SK-N-SH (cell line): ENCODE measurements around the gene IGF2R. TPM values are rescaled to one million over a fixed set of nuclear protein-coding genes. Genes with fewer than 3 reads are reported as not detected.

Experiments used
- CTCF ChIA-PET: fragments of 300-600, 350-600 bp; formaldehyde crosslinking; extraction: SDS; loops from one replicate; lab custom pipeline; 2021; lab: Yijun Ruan, JAX
- POLR2A ChIA-PET: fragments of 350-600 bp; sonication (Branson Sonifier 250); formaldehyde crosslinking; extraction: SDS; loops from one replicate; lab custom pipeline; 2020; ENCODE audit warnings: antibody characterized with exemption, inconsistent platforms; lab: Yijun Ruan, JAX
- DNase-seq: peaks from one replicate; pipeline ENCODE4 v3.0.0; 2012
- H2AFZ ChIP-seq: fragments of 200-600 bp; sonication (generic); 2 replicates; pipeline ENCODE4 v1.8.1; 2016; ENCODE audit warnings: antibody characterized with exemption, mild to moderate bottlenecking, low read depth
- H3F3A ChIP-seq: fragments of 200-600 bp; sonication (generic); replicated peaks from 2 replicates; pipeline ENCODE3; 2016; ENCODE audit warnings: antibody characterized with exemption, mild to moderate bottlenecking; ENCODE audit not compliant: insufficient read depth
- H3K27ac ChIP-seq, 2 experiments: fragments of 200-500 bp in 1 of 2; fragments of 200-600 bp in 1 of 2; sonication (Bioruptor generic) in 1 of 2; sonication (generic), shearing (Covaris generic) in 1 of 2; 2 replicates each; pipeline versions ENCODE4 v1.5.1 to v1.6.1; 2014 to 2016; ENCODE audit warnings: low read depth in 2 of 2, inconsistent platforms in 1 of 2, low read length in 1 of 2, mild to moderate bottlenecking in 1 of 2, mixed read lengths in 1 of 2
- H3K27me3 ChIP-seq: fragments of 200-600 bp; sonication (generic), shearing (Covaris generic); 2 replicates; pipeline ENCODE4 v1.6.1; 2016; ENCODE audit warnings: mixed run types; ENCODE audit not compliant: insufficient read depth
- H3K36me3 ChIP-seq, 2 experiments: fragments of 200-500 bp in 1 of 2; fragments of 200-600 bp in 1 of 2; sonication (Bioruptor generic) in 1 of 2; sonication (generic) in 1 of 2; replicated peaks in 1 of 2; 2 replicates each; pipeline versions ENCODE3 to v1.5.1; 2014 to 2016; ENCODE audit warnings: low read length in 1 of 2, mild to moderate bottlenecking in 1 of 2; ENCODE audit not compliant: insufficient read depth in 2 of 2, control insufficient read depth in 1 of 2
- H3K4me1 ChIP-seq, 2 experiments: fragments of 200-500 bp in 1 of 2; fragments of 200-600 bp in 1 of 2; sonication (Bioruptor generic) in 1 of 2; sonication (generic), shearing (Covaris generic) in 1 of 2; 2 replicates each; pipeline versions ENCODE4 v1.5.1 to v1.6.1; 2014 to 2016; ENCODE audit warnings: low read depth in 1 of 2, low read length in 1 of 2, mixed run types in 1 of 2; ENCODE audit not compliant: insufficient read depth in 2 of 2, control insufficient read depth in 1 of 2
- H3K4me2 ChIP-seq: fragments of 200-600 bp; sonication (generic), shearing (Covaris generic); 2 replicates; pipeline ENCODE4 v1.6.1; 2017; ENCODE audit warnings: mixed run types
- H3K4me3 ChIP-seq, 2 experiments: fragments of 200-500 bp in 1 of 2; fragments of 200-600 bp in 1 of 2; sonication (Bioruptor generic) in 1 of 2; sonication (generic), shearing (Covaris generic) in 1 of 2; 2 replicates each; pipeline versions ENCODE4 v1.5.1 to v1.8.1; 2014 to 2016; ENCODE audit warnings: low read depth in 2 of 2, inconsistent platforms in 1 of 2, low read length in 1 of 2, mild to moderate bottlenecking in 1 of 2, mixed read lengths in 1 of 2, moderate library complexity in 1 of 2
- H3K79me2 ChIP-seq: fragments of 200-600 bp; sonication (generic); 2 replicates; pipeline ENCODE4 v1.8.1; 2017; ENCODE audit warnings: mild to moderate bottlenecking; ENCODE audit not compliant: insufficient read depth
- H3K9ac ChIP-seq: fragments of 200-600 bp; sonication (generic); 2 replicates; pipeline ENCODE4 v1.6.1; 2017; ENCODE audit warnings: mixed run types
- H3K9me2 ChIP-seq: fragments of 200-600 bp; sonication (generic); 2 replicates; pipeline ENCODE4 v1.6.1; 2017; ENCODE audit warnings: mixed run types
- H3K9me3 ChIP-seq: fragments of 200-600 bp; sonication (generic); 2 replicates; pipeline ENCODE4 v1.6.1; 2017; ENCODE audit warnings: mixed run types, mild to moderate bottlenecking, moderate library complexity
- H4K20me1 ChIP-seq: fragments of 200-600 bp; sonication (generic); 2 replicates; pipeline ENCODE4 v1.6.1; 2017; ENCODE audit warnings: mild to moderate bottlenecking, mixed run types; ENCODE audit not compliant: insufficient read depth
- CTCF ChIP-seq: fragments of 200-600 bp; sonication (generic); IDR thresholded peaks from 2 replicates; pipeline ENCODE4 v1.6.1; 2017; ENCODE audit warnings: antibody characterized with exemption, mild to moderate bottlenecking, moderate library complexity
- ELF1 ChIP-seq: IDR thresholded peaks from 2 replicates; pipeline ENCODE4 v1.4.0; 2012
- FOSL2 ChIP-seq: IDR thresholded peaks from 2 replicates; pipeline ENCODE4 v1.4.0; 2012; ENCODE audit warnings: low read depth, mild to moderate bottlenecking, moderate library complexity, borderline replicate concordance
- GABPA ChIP-seq: IDR thresholded peaks from 2 replicates; pipeline ENCODE4 v1.4.0; 2012; ENCODE audit warnings: low read depth, mild to moderate bottlenecking
- GATA2 ChIP-seq: sonication (generic); formaldehyde crosslinking; IDR thresholded peaks from 2 replicates; pipeline ENCODE4 v1.5.0; 2020; ENCODE audit warnings: mild to moderate bottlenecking, missing genetic modification reagents
- IRF3 ChIP-seq: fragments of 150-350 bp; IDR thresholded peaks from 2 replicates; pipeline ENCODE4 v1.6.1; 2016; ENCODE audit warnings: mild to moderate bottlenecking, low read depth, low read length
- JUND ChIP-seq: IDR thresholded peaks from 2 replicates; pipeline ENCODE4 v1.4.0; 2012
- MEF2A ChIP-seq: IDR thresholded peaks from 2 replicates; pipeline ENCODE4 v1.4.0; 2012; ENCODE audit warnings: low read depth, borderline replicate concordance
- MXI1 ChIP-seq: IDR thresholded peaks from 2 replicates; pipeline ENCODE4 v1.6.1; 2012; ENCODE audit warnings: mild to moderate bottlenecking, low read depth, low read length, improper control_type of control experiment
- NFIC ChIP-seq: IDR thresholded peaks from 2 replicates; pipeline ENCODE4 v1.4.0; 2012; ENCODE audit warnings: borderline replicate concordance
- NRF1 ChIP-seq: IDR thresholded peaks from 2 replicates; pipeline ENCODE4 v1.6.1; 2012; ENCODE audit warnings: low read depth, mild to moderate bottlenecking, low read length
- PBX3 ChIP-seq: IDR thresholded peaks from 2 replicates; pipeline ENCODE4; 2012
- POLR2AphosphoS5 ChIP-seq: IDR thresholded peaks from 2 replicates; pipeline ENCODE4 v1.6.1; 2012; ENCODE audit warnings: low read depth, low read length
- RAD21 ChIP-seq: IDR thresholded peaks from 2 replicates; pipeline ENCODE4 v1.6.1; 2012; ENCODE audit warnings: mild to moderate bottlenecking, low read length
- SIN3A ChIP-seq: IDR thresholded peaks from 2 replicates; pipeline ENCODE4 v1.6.1; 2012; ENCODE audit warnings: low read depth, mild to moderate bottlenecking, low read length, moderate library complexity, borderline replicate concordance
- TCF12 ChIP-seq: IDR thresholded peaks from 2 replicates; pipeline ENCODE4 v1.4.0; 2012
- TEAD4 ChIP-seq: IDR thresholded peaks from 2 replicates; pipeline ENCODE4 v1.4.0; 2012; ENCODE audit warnings: mild to moderate bottlenecking, borderline replicate concordance; ENCODE audit not compliant: insufficient read depth
- USF1 ChIP-seq: IDR thresholded peaks from 2 replicates; pipeline ENCODE4 v1.4.0; 2012; ENCODE audit warnings: low read depth, borderline replicate concordance
- YY1 ChIP-seq: IDR thresholded peaks from 2 replicates; pipeline ENCODE4 v1.4.0; 2012; ENCODE audit warnings: low read depth, mild to moderate bottlenecking
- WGBS: methylation state at CpG from one replicate; pipeline ENCODE4 v1.1.6; 2017; ENCODE audit warnings: low lambda C conversion rate; 5-methylcytosine and 5-hydroxymethylcytosine counted together
- polyA plus RNA-seq, 3 experiments: library from polyadenylated mRNA; depleted of rRNA; stranded (reverse); fragments of >200 nt; gene quantifications; 2 replicates each; pipeline ENCODE4 v1.2.3, GENCODE V29; 2012

IGF2R gene
- polyA plus RNA-seq, 1 of the 3 experiments (the other 2 are of a cell fraction): 45.0 TPM

GRCh38 chr6:159951772-159952171 lies 17.1 kb upstream of the IGF2R start:
- POLR2A ChIA-PET: no interaction called here
- WGBS: 74% methylated on average over 7 of the region's 7 CpGs
- CTCF ChIA-PET: no interaction called here
- no peak overlapping the region for H3K27ac ChIP-seq
- no peak for DNase-seq
- H3K9me3 ChIP-seq: no peaks in the 10 kb centered on the region
- no peaks in the 10 kb centered on the region; a peak in 2 of 4 replicates for H3K4me1 ChIP-seq
- no peaks in the 10 kb centered on the region for H3K79me2 ChIP-seq
- H4K20me1 ChIP-seq: no peaks in the 10 kb centered on the region
- H3K36me3 ChIP-seq: no peaks in the 10 kb centered on the region
- no peak overlapping the region for H3K4me2 ChIP-seq
- H3K4me3 ChIP-seq: no peak overlapping the region
- no peaks in the 10 kb centered on the region for H3F3A ChIP-seq
- peaks cover 4% of the 10 kb centered on the region; the same call in 1 of the 2 replicates for H3K27me3 ChIP-seq
- H3K9ac ChIP-seq: no peak overlapping the region
- no peak overlapping the region for H2AFZ ChIP-seq
- no peaks in the 10 kb centered on the region for H3K9me2 ChIP-seq
- TF ChIP-seq IRF3: no peak
- no peak for TF ChIP-seq MXI1
- no peak for TF ChIP-seq YY1
- no peak for TF ChIP-seq GABPA
- TF ChIP-seq USF1: no peak
- TF ChIP-seq FOSL2: no peak
- no peak for TF ChIP-seq MEF2A
- no peak for TF ChIP-seq ELF1
- no peak for TF ChIP-seq JUND
- TF ChIP-seq, all 33 proteins: peak for 0

GRCh38 chr6:159952289-159953005 lies 16.4 kb upstream of the IGF2R start:
- Histone ChIP-seq H3K4me1 (no peaks in the 10 kb centered on the region; a peak in 2 of 4 replicates), H3K9ac (no peak overlapping the region), H3K4me2 (no peak overlapping the region), H3K79me2 (no peaks in the 10 kb centered on the region), H4K20me1 (no peaks in the 10 kb centered on the region), H2AFZ (no peak overlapping the region), H3K4me3 (no peak overlapping the region), H3K27me3 (peaks cover 4% of the 10 kb centered on the region; the same call in 1 of the 2 replicates), H3K36me3 (no peaks in the 10 kb centered on the region), H3K27ac (no peak overlapping the region), H3K9me3 (no peaks in the 10 kb centered on the region), H3K9me2 (no peaks in the 10 kb centered on the region), H3F3A (no peaks in the 10 kb centered on the region)
- 54% methylated on average over 13 of the region's 13 CpGs for WGBS
- CTCF ChIA-PET: no interaction called here
- POLR2A ChIA-PET: no interaction called here
- DNase-seq: no peak
- TF ChIP-seq PBX3 (no peak), MEF2A (no peak), USF1 (no peak), TEAD4 (no peak), CTCF (no peak), SIN3A (no peak), GABPA (no peak), JUND (no peak), FOSL2 (no peak), NRF1 (no peak), RAD21 (no peak), NFIC (no peak), YY1 (no peak), POLR2AphosphoS5 (no peak), GATA2 (CRISPR knock-in tag) (no peak), TCF12 (no peak)
